ENCODE data around the gene CLINT1.

Gene CLINT1

DNA sequence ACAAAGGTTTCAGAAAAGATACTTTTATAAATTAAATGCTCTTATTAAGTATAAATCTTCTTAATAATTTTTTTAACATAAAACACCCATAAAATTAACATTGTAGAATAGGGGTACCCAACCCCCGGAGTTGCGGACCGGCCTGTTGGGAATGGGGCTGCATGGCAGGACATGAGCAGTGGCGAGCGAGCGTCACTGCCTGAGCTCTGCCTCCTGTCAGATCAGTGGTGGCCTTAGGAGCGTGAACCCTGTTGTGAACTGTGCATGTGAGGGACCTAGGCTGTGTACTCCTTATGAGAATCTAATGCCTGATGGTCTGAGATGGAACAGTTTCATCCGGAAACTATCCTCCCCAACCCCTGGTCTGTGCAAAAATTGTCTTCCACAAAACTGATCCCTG lies 35.3 kb downstream of the CLINT1 start:
- Histone ChIP-seq H3K4me1 (ENCODE audit: control insufficient read depth in 2 of 2, insufficient read depth in 1 of 2, low read depth in 1 of 2, low read length in 2 of 2) (peaks cover 2 to 8% of the 10 kb centered on the region in 2 donors), H3K14ac (ENCODE audit: low read length) (peak overlapping the region; percentile 82), H2BK5ac (ENCODE audit: low read length) (no peak overlapping the region), H3K79me1 (ENCODE audit: low read depth, low read length) (peaks cover 4% of the 10 kb centered on the region), H3K18ac (ENCODE audit: low read length) (no peak overlapping the region), H3K23ac (ENCODE audit: low read depth, low read length, poor library complexity) (no peak overlapping the region), H3K9me3 (replicated peaks in 1 of 2; ENCODE audit: control insufficient read depth in 2 of 2, insufficient read depth in 1 of 2, low read depth in 1 of 2, low read length in 2 of 2) (no peaks in the 10 kb centered on the region), H3K4ac (ENCODE audit: low read length) (no peak overlapping the region), H3K36me3 (replicated peaks in 1 of 2; ENCODE audit: control insufficient read depth in 2 of 2, insufficient read depth in 2 of 2, low read length in 2 of 2) (no peaks in the 10 kb centered on the region), H2AFZ (ENCODE audit: low read length) (no peak overlapping the region), H2AK5ac (ENCODE audit: low read depth, low read length) (no peak overlapping the region), H2BK15ac (ENCODE audit: low read length) (no peak overlapping the region), H2BK120ac (ENCODE audit: low read depth, low read length) (no peak overlapping the region), H3K4me2 (ENCODE audit: insufficient read depth, low read length, poor library complexity, severe bottlenecking) (no peak overlapping the region), H3K4me3 (ENCODE audit: low read length in 2 of 2) (no peak overlapping the region), H4K8ac (ENCODE audit: low read depth, low read length) (no peak overlapping the region), H2BK12ac (ENCODE audit: low read length) (no peak overlapping the region), H3K27ac (replicated peaks; ENCODE audit: low read length) (no peak overlapping the region), H3K27me3 (ENCODE audit: control insufficient read depth in 3 of 3, insufficient read depth in 3 of 3, low read depth in 1 of 3, low read length in 3 of 3) (no peaks in the 10 kb centered on the region), H4K91ac (ENCODE audit: low read depth, low read length, poor library complexity) (no peak overlapping the region), H3K9ac (ENCODE audit: low read depth, low read length, poor library complexity) (no peak overlapping the region)
- no peak for DNase-seq (ENCODE audit: low spot score)
- no CpG with 5 or more reads among the region's 8 CpGs for WGBS, 2 donors (ENCODE audit: extremely low coverage in 2 of 2, insufficient read length in 2 of 2, insufficient replicate concordance in 1 of 2)

DNA sequence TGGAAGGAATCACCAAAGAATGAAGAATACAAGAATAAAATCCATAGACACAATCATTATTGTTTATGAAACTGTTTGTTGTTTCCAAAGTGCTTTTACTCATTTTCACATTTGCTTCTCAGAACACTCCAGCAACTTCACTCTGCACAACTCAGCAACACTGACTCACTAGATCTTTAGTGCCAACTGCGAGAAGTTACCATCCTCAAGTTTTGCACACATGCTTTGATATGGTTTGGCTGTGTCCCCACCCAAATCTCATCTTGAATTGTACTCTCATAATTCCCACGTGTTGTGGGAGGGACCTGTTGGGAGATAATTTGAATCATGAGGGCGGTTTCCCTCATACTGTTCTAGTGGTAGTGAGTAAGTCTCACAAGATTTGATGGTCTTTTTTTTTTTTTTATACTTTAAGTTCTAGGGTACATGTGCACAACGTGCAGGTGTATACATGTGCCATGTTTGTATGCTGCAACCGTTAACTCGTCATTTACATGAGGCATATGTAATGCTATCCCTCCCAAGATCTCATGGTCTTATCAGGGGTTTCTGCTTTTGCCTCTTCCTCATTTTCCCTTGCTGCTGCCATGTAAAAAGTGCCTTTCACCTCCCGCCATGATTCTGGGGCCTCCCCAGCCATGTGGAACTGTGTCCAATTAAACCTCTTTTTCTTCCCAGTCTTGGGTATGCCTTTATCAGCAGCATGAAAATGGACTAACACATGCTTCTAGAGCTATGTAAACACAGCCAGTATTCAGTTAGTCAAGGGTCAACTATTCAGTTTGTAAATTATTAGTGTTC lies 36.9 kb downstream of the CLINT1 start:
- H2BK120ac ChIP-seq (ENCODE audit: low read depth, low read length), result no peak overlapping the region
- no peak overlapping the region for H3K4me2 ChIP-seq (ENCODE audit: insufficient read depth, low read length, poor library complexity, severe bottlenecking)
- no peak overlapping the region for H3K23ac ChIP-seq (ENCODE audit: low read depth, low read length, poor library complexity)
- no peak overlapping the region for H3K4me3 ChIP-seq (ENCODE audit: low read length in 2 of 2)
- peaks cover 4% of the 10 kb centered on the region for H3K79me1 ChIP-seq (ENCODE audit: low read depth, low read length)
- no peaks in the 10 kb centered on the region for H3K27me3 ChIP-seq (ENCODE audit: control insufficient read depth in 3 of 3, insufficient read depth in 3 of 3, low read depth in 1 of 3, low read length in 3 of 3)
- no peak overlapping the region for H4K91ac ChIP-seq (ENCODE audit: low read depth, low read length, poor library complexity)
- no CpG with 5 or more reads among the region's 7 CpGs for WGBS, 2 donors (ENCODE audit: extremely low coverage in 2 of 2, insufficient read length in 2 of 2, insufficient replicate concordance in 1 of 2)
- peaks cover 0 to 4% of the 10 kb centered on the region in 2 donors for H3K36me3 ChIP-seq (replicated peaks in 1 of 2; ENCODE audit: control insufficient read depth in 2 of 2, insufficient read depth in 2 of 2, low read length in 2 of 2)
- H2BK12ac ChIP-seq (ENCODE audit: low read length), result no peak overlapping the region
- H3K4ac ChIP-seq (ENCODE audit: low read length), result no peak overlapping the region
- no peak overlapping the region for H2BK5ac ChIP-seq (ENCODE audit: low read length)
- H4K8ac ChIP-seq (ENCODE audit: low read depth, low read length), result no peak overlapping the region
- H3K18ac ChIP-seq (ENCODE audit: low read length), result no peak overlapping the region
- H3K27ac ChIP-seq (replicated peaks; ENCODE audit: low read length), result no peak overlapping the region
- peaks cover 2 to 8% of the 10 kb centered on the region in 2 donors for H3K4me1 ChIP-seq (ENCODE audit: control insufficient read depth in 2 of 2, insufficient read depth in 1 of 2, low read depth in 1 of 2, low read length in 2 of 2)
- no peak overlapping the region for H2BK15ac ChIP-seq (ENCODE audit: low read length)
- no peak overlapping the region for H2AFZ ChIP-seq (ENCODE audit: low read length)
- H3K9ac ChIP-seq (ENCODE audit: low read depth, low read length, poor library complexity), result no peak overlapping the region
- H2AK5ac ChIP-seq (ENCODE audit: low read depth, low read length), result no peak overlapping the region
- H3K14ac ChIP-seq (ENCODE audit: low read length), result no peak overlapping the region
- H3K9me3 ChIP-seq (replicated peaks in 1 of 2; ENCODE audit: control insufficient read depth in 2 of 2, insufficient read depth in 1 of 2, low read depth in 1 of 2, low read length in 2 of 2), result no peaks in the 10 kb centered on the region
- DNase-seq (ENCODE audit: low spot score), result no peak

DNA sequence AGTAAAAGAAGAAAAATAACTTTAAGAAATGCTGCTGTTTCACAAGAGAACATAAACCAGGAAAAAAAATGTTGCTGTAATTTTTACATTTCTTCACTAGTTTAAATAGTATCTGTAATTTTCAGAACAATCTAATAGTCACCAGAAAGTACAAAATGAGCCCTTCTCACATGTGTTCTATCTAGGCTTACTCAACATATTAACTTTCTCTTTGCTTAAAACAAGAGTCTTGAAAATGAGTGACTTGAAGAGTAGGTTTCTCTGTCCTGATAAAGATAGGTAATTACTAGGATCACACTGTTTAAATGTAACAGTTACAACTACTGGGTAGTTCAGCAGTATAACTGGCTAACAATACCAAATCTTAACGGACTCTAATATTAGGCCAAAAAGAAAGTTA lies 37.5 kb downstream of the CLINT1 start:
- no peak overlapping the region for H3K23ac ChIP-seq (ENCODE audit: low read depth, low read length, poor library complexity)
- H3K27ac ChIP-seq (replicated peaks; ENCODE audit: low read length), result no peak overlapping the region
- DNase-seq (ENCODE audit: low spot score), result no peak
- no peak overlapping the region for H3K4me3 ChIP-seq (ENCODE audit: low read length in 2 of 2)
- H3K4ac ChIP-seq (ENCODE audit: low read length), result no peak overlapping the region
- H4K8ac ChIP-seq (ENCODE audit: low read depth, low read length), result no peak overlapping the region
- no peak overlapping the region for H3K18ac ChIP-seq (ENCODE audit: low read length)
- peaks cover 2 to 8% of the 10 kb centered on the region in 2 donors for H3K4me1 ChIP-seq (ENCODE audit: control insufficient read depth in 2 of 2, insufficient read depth in 1 of 2, low read depth in 1 of 2, low read length in 2 of 2)
- no peak overlapping the region for H2BK120ac ChIP-seq (ENCODE audit: low read depth, low read length)
- no peaks in the 10 kb centered on the region for H3K9me3 ChIP-seq (replicated peaks in 1 of 2; ENCODE audit: control insufficient read depth in 2 of 2, insufficient read depth in 1 of 2, low read depth in 1 of 2, low read length in 2 of 2)
- H3K27me3 ChIP-seq (ENCODE audit: control insufficient read depth in 3 of 3, insufficient read depth in 3 of 3, low read depth in 1 of 3, low read length in 3 of 3), result no peaks in the 10 kb centered on the region
- H2BK5ac ChIP-seq (ENCODE audit: low read length), result no peak overlapping the region
- no CpG with 5 or more reads among the region's 1 CpG for WGBS, 2 donors (ENCODE audit: extremely low coverage in 2 of 2, insufficient read length in 2 of 2, insufficient replicate concordance in 1 of 2)
- H4K91ac ChIP-seq (ENCODE audit: low read depth, low read length, poor library complexity), result no peak overlapping the region
- no peak overlapping the region for H2BK12ac ChIP-seq (ENCODE audit: low read length)
- H3K4me2 ChIP-seq (ENCODE audit: insufficient read depth, low read length, poor library complexity, severe bottlenecking), result no peak overlapping the region
- H3K9ac ChIP-seq (ENCODE audit: low read depth, low read length, poor library complexity), result no peak overlapping the region
- H2BK15ac ChIP-seq (ENCODE audit: low read length), result no peak overlapping the region
- H2AFZ ChIP-seq (ENCODE audit: low read length), result no peak overlapping the region
- H3K79me1 ChIP-seq (ENCODE audit: low read depth, low read length), result peaks cover 4% of the 10 kb centered on the region
- no peak overlapping the region for H2AK5ac ChIP-seq (ENCODE audit: low read depth, low read length)
- peaks cover 0 to 8% of the 10 kb centered on the region in 2 donors for H3K36me3 ChIP-seq (replicated peaks in 1 of 2; ENCODE audit: control insufficient read depth in 2 of 2, insufficient read depth in 2 of 2, low read length in 2 of 2)
- H3K14ac ChIP-seq (ENCODE audit: low read length), result no peak overlapping the region

DNA sequence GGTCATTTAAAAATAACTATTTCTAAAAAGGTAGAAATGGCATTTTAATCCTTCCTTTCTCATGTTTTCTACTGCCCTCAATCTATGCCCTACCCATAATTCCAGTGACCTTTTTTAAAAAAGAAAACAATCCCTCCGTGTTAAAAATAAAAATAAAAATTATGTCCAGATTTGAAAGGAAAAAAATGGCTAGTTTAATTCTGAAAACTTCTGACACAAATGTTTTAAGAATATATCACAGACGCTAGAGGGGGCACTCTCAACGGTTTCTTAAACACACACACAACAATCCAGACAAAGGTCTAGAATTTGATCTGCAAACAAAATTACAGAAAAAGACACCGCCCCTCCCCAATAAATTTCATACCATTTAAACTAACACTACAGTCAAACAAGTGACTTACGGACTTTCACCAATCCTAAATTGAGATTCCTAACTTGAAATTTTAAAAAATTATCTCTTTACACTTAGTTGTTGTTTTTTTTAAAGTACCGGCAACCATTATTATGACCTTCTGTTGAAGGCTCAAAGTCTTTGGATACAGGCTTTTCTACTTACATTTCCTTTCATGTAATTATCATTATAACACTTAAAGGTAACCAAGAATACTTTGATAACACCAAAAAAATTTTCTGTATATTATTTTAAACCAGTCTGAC lies 38.2 kb downstream of the CLINT1 start:
- Histone ChIP-seq H3K23ac (ENCODE audit: low read depth, low read length, poor library complexity) (no peak overlapping the region), H2BK12ac (ENCODE audit: low read length) (no peak overlapping the region), H3K4me1 (ENCODE audit: control insufficient read depth in 2 of 2, insufficient read depth in 1 of 2, low read depth in 1 of 2, low read length in 2 of 2) (peaks cover 2 to 8% of the 10 kb centered on the region in 2 donors), H3K79me1 (ENCODE audit: low read depth, low read length) (peaks cover 4% of the 10 kb centered on the region), H3K4ac (ENCODE audit: low read length) (no peak overlapping the region), H3K14ac (ENCODE audit: low read length) (no peak overlapping the region), H4K8ac (ENCODE audit: low read depth, low read length) (no peak overlapping the region), H3K4me3 (ENCODE audit: low read length in 2 of 2) (no peak overlapping the region), H3K4me2 (ENCODE audit: insufficient read depth, low read length, poor library complexity, severe bottlenecking) (no peak overlapping the region), H3K9me3 (replicated peaks in 1 of 2; ENCODE audit: control insufficient read depth in 2 of 2, insufficient read depth in 1 of 2, low read depth in 1 of 2, low read length in 2 of 2) (no peaks in the 10 kb centered on the region), H3K27ac (replicated peaks; ENCODE audit: low read length) (no peak overlapping the region), H4K91ac (ENCODE audit: low read depth, low read length, poor library complexity) (no peak overlapping the region), H2AK5ac (ENCODE audit: low read depth, low read length) (no peak overlapping the region), H2BK15ac (ENCODE audit: low read length) (no peak overlapping the region), H2BK120ac (ENCODE audit: low read depth, low read length) (no peak overlapping the region), H3K36me3 (replicated peaks in 1 of 2; ENCODE audit: control insufficient read depth in 2 of 2, insufficient read depth in 2 of 2, low read length in 2 of 2) (peaks cover 0 to 14% of the 10 kb centered on the region in 2 donors), H3K27me3 (ENCODE audit: control insufficient read depth in 3 of 3, insufficient read depth in 3 of 3, low read depth in 1 of 3, low read length in 3 of 3) (no peaks in the 10 kb centered on the region), H2AFZ (ENCODE audit: low read length) (no peak overlapping the region), H2BK5ac (ENCODE audit: low read length) (no peak overlapping the region), H3K9ac (ENCODE audit: low read depth, low read length, poor library complexity) (no peak overlapping the region), H3K18ac (ENCODE audit: low read length) (no peak overlapping the region)
- peak; percentile 26 for DNase-seq (ENCODE audit: low spot score)
- WGBS, 2 donors (ENCODE audit: extremely low coverage in 2 of 2, insufficient read length in 2 of 2, insufficient replicate concordance in 1 of 2), result no CpG with 5 or more reads among the region's 6 CpGs

All from neuronal stem cell (in vitro differentiated cells).